Gastroesophageal sphincter (tissue), 4 donors: ENCODE results near the gene THRSP. TPM values are rescaled to one million over a fixed set of nuclear protein-coding genes. Genes with fewer than 3 reads are reported as not detected.
"Not testable (repeated sequence)": the region's sequence is repeated elsewhere in the genome, so short reads cannot be mapped to it uniquely, and the experiment has no call there.

Source experiments
- ATAC-seq: fragments of 150-250 bp; one replicate; pipeline ENCODE4 v1.9.1; 2016; ENCODE audit warnings: mild to moderate bottlenecking, moderate library complexity
- H3K27ac ChIP-seq, 4 donors: fragments of 200-600 bp; sonication (generic) in 3 of 4; 1 replicate in 3 of 4; 2 replicates in 1 of 4; pipeline ENCODE4 v1.5.1; 2016 to 2019
- H3K27me3 ChIP-seq: fragments of 200-600 bp; sonication (generic); one replicate; pipeline ENCODE4 v1.5.1; 2019
- H3K36me3 ChIP-seq, 2 donors: fragments of 200-600 bp; sonication (generic); one replicate each; pipeline ENCODE4 v1.5.1; 2019; ENCODE audit warnings: control low read depth in 1 of 2
- H3K4me1 ChIP-seq, 3 donors: fragments of 200-600 bp; sonication (generic); 1 replicate in 2 of 3; 2 replicates in 1 of 3; pipeline ENCODE4 v1.5.1; 2016 to 2019; ENCODE audit warnings: control low read depth in 2 of 3
- H3K4me3 ChIP-seq, 2 donors: fragments of 200-600 bp; sonication (generic); one replicate each; pipeline ENCODE4 v1.5.1; 2019; ENCODE audit warnings: mild to moderate bottlenecking in 1 of 2, moderate library complexity in 1 of 2
- H3K9me3 ChIP-seq, 3 donors: fragments of 200-600 bp; sonication (generic); one replicate each; pipeline ENCODE4 v1.5.1; 2017 to 2019; ENCODE audit warnings: control low read depth in 2 of 3
- EP300 ChIP-seq: sonication (generic); formaldehyde crosslinking; IDR thresholded peaks from one replicate; pipeline ENCODE4 v1.6.1; 2017; ENCODE audit warnings: antibody characterized with exemption, mild to moderate bottlenecking
- POLR2A ChIP-seq, 2 donors: fragments of 450-650 bp; IDR thresholded peaks; one replicate each; pipeline ENCODE4 v1.6.1; 2017; ENCODE audit warnings: antibody characterized with exemption in 2 of 2, mild to moderate bottlenecking in 2 of 2, moderate library complexity in 1 of 2
- POLR2AphosphoS5 ChIP-seq: sonication (generic); formaldehyde crosslinking; IDR thresholded peaks from one replicate; pipeline ENCODE4 v1.6.1; 2017; ENCODE audit warnings: antibody characterized with exemption
- WGBS, 2 donors: methylation state at CpG; one replicate each; pipeline ENCODE4 v1.1.5; 2018; ENCODE audit warnings: low coverage in 1 of 2; 5-methylcytosine and 5-hydroxymethylcytosine counted together
- total RNA-seq, 4 donors: library from RNA; depleted of rRNA; stranded (reverse); fragments of >200 nt; gene quantifications; one replicate each; pipeline ENCODE4 v1.1.0, GENCODE V29; 2016
- TF ChIP-seq, protein P1 (sequence below), 4 experiments: fragments of 200-600 bp in 2 of 4; fragments of 450-650 bp in 2 of 4; sonication (generic) in 1 of 4; IDR thresholded peaks; one replicate each; pipeline ENCODE4 v1.5.1; 2017 to 2019; ENCODE audit warnings: antibody characterized with exemption in 4 of 4, mild to moderate bottlenecking in 2 of 4, moderate library complexity in 2 of 4

Gene THRSP
- total RNA-seq, 4 donors from 2014 or later, result 2.0 TPM; not detected in 3

DNA sequence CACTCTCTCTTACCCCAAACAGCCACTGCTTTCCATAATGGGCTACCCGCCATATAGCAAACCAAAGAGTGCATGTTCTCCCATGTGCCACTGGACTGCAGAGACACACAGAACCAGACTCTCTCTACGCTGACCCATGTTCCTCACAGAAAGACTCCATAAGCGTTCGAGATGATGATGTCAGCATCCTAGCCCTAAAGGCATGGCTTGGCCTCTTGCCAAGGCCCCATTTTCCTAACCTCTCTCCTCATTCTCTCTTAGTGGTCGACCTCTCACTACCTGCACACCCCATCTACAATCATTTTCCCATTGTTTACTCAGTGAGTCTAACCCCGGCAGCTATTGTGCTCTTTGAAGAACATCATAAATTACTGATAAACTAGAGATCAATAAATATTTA, 11.1 kb downstream of the THRSP start:
- H3K27me3 ChIP-seq, result no peaks in the 10 kb centered on the region
- TF ChIP-seq, protein P1, sequence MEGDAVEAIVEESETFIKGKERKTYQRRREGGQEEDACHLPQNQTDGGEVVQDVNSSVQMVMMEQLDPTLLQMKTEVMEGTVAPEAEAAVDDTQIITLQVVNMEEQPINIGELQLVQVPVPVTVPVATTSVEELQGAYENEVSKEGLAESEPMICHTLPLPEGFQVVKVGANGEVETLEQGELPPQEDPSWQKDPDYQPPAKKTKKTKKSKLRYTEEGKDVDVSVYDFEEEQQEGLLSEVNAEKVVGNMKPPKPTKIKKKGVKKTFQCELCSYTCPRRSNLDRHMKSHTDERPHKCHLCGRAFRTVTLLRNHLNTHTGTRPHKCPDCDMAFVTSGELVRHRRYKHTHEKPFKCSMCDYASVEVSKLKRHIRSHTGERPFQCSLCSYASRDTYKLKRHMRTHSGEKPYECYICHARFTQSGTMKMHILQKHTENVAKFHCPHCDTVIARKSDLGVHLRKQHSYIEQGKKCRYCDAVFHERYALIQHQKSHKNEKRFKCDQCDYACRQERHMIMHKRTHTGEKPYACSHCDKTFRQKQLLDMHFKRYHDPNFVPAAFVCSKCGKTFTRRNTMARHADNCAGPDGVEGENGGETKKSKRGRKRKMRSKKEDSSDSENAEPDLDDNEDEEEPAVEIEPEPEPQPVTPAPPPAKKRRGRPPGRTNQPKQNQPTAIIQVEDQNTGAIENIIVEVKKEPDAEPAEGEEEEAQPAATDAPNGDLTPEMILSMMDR (IDR thresholded peaks at IDR 0.05), result no peak
- TF ChIP-seq POLR2A (IDR thresholded peaks at IDR 0.05) (no peak), POLR2AphosphoS5 (no peak), EP300 (no peak)
- peaks cover 11 to 42% (median 25%) of the 10 kb centered on the region in 3 donors for H3K4me1 ChIP-seq
- no peak for ATAC-seq
- H3K27ac ChIP-seq, result no peak overlapping the region
- H3K9me3 ChIP-seq, result no peaks in the 10 kb centered on the region
- 63 to 88% methylated on average over 6 of the region's 6 CpGs for WGBS, 2 donors
- peaks cover 0 to 30% of the 10 kb centered on the region in 2 donors for H3K36me3 ChIP-seq
- H3K4me3 ChIP-seq, result no peak overlapping the region

DNA sequence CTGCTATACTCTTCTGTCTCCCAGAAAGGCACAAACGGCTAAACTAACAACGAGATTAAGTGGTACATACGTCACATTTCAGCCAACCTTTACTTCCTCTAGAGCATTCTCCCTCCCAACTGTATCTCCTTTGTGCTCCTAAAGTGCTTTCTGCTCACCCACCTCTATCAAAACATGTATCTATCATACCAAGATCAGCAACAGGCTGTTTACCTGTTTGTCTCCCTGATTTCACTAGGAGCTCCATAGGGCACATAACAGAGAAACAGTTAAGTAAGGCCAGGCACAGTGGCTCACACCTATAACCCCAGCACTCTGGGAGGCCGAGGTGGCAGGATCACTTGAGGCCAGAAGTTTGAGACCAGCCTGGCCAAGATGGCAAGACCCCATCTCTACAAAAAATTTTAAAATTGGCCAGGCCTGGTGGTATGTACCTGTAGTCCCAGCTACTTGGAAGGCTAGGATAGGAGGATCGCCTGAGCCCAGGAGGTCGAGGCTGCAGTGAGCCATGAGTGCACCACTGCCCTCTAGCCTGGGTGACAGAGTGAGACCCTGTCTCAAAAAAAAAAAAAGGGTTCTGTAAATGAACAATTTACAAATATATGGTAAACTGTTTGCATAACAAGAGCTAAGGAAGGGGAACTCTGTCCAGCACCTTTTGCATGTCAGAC, 13.2 kb downstream of the THRSP start:
- no peak for ATAC-seq
- Histone ChIP-seq H3K4me3 (peak overlapping the region in 1 of 2 donors; percentile 94), H3K27ac (no peak overlapping the region), H3K36me3 (peaks cover 0 to 9% of the 10 kb centered on the region in 2 donors), H3K4me1 (peaks cover 11 to 49% (median 27%) of the 10 kb centered on the region in 3 donors), H3K9me3 (no peaks in the 10 kb centered on the region), H3K27me3 (no peaks in the 10 kb centered on the region)
- no peak for TF ChIP-seq EP300
- TF ChIP-seq POLR2AphosphoS5, result no peak
- TF ChIP-seq, protein P1 (IDR thresholded peaks at IDR 0.05), result no peak
- no peak for TF ChIP-seq POLR2A (IDR thresholded peaks at IDR 0.05)
- WGBS, 2 donors, result 68 to 77% methylated on average over 3 to 5 of the region's 6 CpGs

DNA sequence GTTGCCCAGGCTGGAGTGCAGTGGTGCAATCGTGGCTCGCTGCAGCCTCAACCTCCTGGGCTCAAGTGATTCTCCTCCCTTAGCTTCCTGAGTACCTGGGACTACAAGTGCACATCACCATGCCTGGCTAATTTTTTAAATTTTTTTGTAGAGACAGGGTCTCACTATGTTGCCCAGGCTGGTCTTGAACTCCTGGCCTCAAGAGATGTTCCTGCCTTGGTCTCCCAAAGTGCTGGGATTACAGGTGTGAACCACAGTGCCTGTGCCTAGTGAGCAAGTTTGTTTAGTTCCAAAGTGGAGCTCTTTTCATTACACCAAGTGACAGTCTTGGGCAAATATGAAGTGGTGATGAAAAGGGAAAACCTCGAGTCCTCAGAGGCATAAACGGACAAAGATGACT, 13.9 kb downstream of the THRSP start:
- not testable (repeated sequence) for ATAC-seq, H3K27ac ChIP-seq, H3K36me3 ChIP-seq, H3K27me3 ChIP-seq, H3K9me3 ChIP-seq
- Histone ChIP-seq H3K4me1 (peaks cover 11 to 49% (median 27%) of the 10 kb centered on the region in 3 donors), H3K4me3 (peak overlapping the region in 1 of 2 donors; percentile 94)
- WGBS, 2 donors, result 51 to 65% methylated on average over 3 to 4 of the region's 4 CpGs

DNA sequence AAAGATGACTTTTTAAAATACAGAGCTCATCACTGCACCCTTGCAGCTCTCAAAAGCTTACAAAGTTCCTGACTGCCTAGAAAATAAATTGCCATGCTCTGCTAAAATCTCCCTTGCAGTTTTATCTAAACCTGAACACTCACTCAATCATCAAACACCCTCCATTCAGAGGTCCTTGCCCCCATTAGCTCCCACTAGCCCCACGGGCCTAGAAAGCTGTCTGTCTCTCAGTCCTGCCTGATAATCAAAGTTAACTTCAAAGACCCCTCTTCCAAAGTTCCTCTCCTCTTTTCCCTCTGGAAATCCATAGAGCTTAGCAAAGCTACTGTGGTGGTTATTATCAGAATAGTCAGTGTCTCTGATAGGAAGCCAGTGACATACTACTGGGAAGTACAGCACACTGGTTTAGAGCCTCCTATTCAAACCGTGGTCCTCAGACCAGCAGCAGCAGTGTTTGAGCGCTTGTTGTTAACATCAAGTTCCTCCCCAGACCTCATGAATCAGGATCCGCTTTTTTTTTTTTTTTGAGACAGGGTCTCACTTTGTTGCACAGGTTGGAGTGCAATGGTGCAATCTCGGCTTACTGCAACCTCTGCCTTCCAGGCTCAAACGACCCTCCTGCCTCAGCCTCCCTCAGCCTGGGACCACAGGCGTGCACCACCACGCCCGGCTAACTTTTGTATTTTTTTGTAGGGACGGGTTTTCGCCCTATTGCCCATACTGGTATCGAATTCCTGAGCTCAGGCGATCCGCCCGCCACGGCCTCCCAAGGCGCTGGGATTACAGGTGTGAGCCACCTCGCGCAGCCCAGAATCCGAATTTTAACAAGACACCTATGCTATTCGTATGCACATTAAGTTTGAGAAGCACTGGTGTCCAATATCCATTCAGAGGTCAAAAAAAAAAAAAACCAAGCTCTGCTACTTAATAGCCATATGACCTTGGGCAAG, 14.8 kb downstream of the THRSP start:
- Histone ChIP-seq H3K4me1 (peaks cover 11 to 49% (median 27%) of the 10 kb centered on the region in 3 donors), H3K36me3 (no peaks in the 10 kb centered on the region), H3K9me3 (no peaks in the 10 kb centered on the region), H3K4me3 (peak overlapping the region; percentile 75 to 94), H3K27me3 (no peaks in the 10 kb centered on the region), H3K27ac (peak overlapping the region in 3 of 4 donors; percentile 88 to 90 (median 88))
- no peak for TF ChIP-seq POLR2A (IDR thresholded peaks at IDR 0.05)
- TF ChIP-seq, protein P1 (IDR thresholded peaks at IDR 0.05), result no peak
- no peak for TF ChIP-seq POLR2AphosphoS5
- TF ChIP-seq EP300, result no peak
- 34 to 58% methylated on average over 4 to 9 of the region's 21 CpGs for WGBS, 2 donors
- no peak for ATAC-seq

DNA sequence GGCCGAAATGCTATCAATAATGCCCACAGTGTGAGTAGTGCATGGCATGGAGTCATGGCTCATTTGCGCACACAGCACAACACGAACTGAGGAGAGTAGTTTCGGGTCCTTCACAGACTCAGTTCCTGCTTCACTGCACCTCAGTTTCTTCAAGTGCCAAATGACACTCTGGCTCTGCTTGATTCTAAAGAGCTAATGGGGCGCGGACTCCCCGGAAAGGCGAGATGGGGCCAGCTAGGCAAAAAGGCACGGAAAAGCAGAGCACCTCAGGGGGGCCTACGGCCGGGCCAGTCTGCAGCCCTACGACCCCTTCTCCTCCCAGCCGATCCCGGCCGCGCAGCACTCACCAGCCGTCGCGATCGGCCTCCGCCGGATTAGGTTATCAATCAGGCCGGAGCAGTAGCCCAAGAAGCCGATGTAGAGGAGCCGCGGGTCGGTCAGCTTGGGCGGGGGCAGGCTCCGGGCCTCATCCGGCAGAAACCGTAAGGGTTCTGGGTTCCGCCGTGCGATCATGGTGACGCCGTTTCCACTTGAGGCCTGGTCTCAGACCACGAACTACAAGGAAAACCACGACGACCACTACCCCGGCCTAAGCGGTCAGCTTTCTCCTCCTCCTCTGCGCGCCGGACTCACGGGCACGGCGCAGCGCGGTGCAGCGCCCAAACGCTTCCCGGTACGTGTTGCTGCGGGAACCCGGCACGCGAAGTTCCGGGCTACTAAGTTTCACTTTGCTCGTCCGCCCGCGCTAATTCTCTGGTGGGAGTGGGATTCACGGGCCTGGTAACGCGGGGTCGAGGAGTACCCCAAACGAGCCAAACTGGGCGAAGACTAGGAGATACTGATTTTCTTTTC, 15.8 kb downstream of the THRSP start, which contains the start of gene NDUFC2:
NDUFC2 (minus strand) TSS at position 631 of the 852 bp plus-strand sequence; CDS start at position 513, 118 bp downstream.
- 0 to 1% methylated on average over 13 to 15 of the region's 68 CpGs for WGBS, 2 donors
- Histone ChIP-seq H3K9me3 (no peaks in the 10 kb centered on the region), H3K27me3 (no peaks in the 10 kb centered on the region), H3K36me3 (no peaks in the 10 kb centered on the region), H3K4me3 (peak within 1 kb of the TSS; percentile 75 to 94), H3K4me1 (peaks cover 11 to 49% (median 27%) of the 10 kb centered on the region in 3 donors), H3K27ac (peak within 1 kb of the TSS; percentile 54 to 90 (median 88))
- peak; percentile 94 for ATAC-seq
- TF ChIP-seq POLR2A (IDR thresholded peaks at IDR 0.05) (peak; percentile 50 to 66), POLR2AphosphoS5 (peak; percentile 84), EP300 (no peak)
- TF ChIP-seq, protein P1 (IDR thresholded peaks at IDR 0.05), result peak in 1 of 4 experiments; percentile 39
